NOMO-1 (cell line): ENCODE data around the gene RAB3IP.

Experiments
- DNase-seq, 2 experiments: peaks; one replicate each; lab custom pipeline; 2025; ENCODE audit not compliant: unreplicated experiment in 2 of 2; lab: John Stamatoyannopoulos, UW

Gene RAB3IP, protein sequence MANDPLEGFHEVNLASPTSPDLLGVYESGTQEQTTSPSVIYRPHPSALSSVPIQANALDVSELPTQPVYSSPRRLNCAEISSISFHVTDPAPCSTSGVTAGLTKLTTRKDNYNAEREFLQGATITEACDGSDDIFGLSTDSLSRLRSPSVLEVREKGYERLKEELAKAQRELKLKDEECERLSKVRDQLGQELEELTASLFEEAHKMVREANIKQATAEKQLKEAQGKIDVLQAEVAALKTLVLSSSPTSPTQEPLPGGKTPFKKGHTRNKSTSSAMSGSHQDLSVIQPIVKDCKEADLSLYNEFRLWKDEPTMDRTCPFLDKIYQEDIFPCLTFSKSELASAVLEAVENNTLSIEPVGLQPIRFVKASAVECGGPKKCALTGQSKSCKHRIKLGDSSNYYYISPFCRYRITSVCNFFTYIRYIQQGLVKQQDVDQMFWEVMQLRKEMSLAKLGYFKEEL

DNA sequence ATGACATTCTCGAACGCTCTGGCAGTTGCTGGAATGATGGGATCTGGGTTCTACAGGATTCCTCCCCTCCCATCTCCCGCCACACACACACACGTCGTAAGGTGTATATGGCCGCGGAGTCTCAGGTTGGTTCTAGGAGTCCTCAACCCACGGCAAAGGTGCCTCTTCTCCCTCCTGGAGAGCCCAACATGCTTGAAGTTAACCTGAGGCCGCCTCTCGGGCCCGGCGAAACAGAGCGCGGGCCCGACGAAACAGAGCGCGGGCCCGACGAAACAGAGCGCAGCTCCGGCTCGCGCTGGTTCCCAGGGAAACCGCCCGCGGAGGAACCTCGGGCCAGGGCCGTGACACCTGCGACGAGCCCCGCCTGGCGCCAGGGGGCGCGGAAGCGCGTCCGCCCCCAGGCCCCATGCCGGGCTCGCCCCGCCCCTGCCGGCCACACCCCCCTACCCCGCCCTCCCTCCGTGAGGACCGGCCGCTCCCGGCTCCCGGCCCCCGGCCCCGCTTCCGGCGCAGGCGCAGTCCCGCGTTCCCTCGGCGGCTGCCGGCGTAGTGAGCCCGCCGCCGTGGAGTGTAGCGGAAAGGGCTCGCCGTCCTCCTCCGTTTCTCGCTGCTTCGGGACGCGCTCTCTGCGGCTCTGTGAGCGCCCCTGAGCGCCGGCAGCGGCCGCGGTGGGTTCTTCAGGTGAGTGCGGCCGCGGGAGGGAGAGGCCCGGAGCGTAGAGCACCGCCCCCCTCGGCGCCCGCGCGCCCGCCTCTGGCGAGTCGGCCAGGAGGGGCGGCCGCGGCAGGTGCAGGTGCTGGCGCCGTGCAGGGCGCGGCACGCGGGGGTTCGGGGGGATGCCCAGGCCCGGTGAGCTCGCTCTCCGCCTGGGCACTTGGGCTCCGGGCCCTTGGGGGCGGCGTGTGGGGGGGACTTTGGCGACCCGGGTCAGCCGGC, at the start of gene RAB3IP:
Gene RAB3IP, plus strand, starts transcription at position 510 of the 936 bp plus-strand sequence. CDS start 16,549 bp downstream, outside the sequence.
- DNase-seq = peak; percentile 72 to 85

DNA sequence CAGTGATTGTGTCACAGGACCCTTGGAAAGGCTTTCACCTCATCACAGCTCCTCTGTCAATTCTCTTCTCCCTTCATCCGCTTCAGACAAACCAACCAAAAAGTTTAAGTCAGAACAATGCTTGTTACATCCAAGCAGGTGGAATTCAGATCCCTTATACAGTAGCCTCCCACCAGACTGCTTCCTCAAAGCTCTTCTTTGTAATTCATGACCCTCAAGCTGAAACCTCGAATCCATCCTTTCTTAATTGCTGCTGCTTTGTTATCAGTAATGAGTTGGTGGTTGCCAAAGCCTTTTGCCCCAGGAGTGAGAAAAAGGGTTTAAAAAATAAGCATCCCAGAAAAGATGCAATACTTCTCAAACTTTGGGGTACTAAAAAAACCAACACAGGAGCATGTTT, 49.0 kb upstream of the RAB3IP start:
- no peak for DNase-seq

DNA sequence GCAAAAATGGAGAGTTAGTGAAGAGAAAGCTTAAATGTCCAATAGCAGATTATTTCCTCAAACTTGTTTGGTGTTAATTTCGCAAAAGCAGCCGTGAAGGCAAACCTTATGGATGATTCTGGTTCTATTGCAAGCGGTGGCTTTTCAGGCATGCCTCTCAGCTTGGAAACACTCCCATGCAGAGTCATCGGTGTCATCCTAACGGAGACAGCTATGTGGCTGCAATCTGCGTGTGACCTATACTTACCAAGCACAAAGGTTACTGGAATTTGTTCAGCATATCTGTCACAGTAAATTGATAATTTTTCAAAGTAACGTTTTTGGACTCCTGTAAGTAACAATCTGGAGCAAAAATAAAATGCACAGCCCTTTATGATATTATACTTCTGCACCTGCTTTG, 44.5 kb upstream of the RAB3IP start:
- DNase-seq = no peak

DNA sequence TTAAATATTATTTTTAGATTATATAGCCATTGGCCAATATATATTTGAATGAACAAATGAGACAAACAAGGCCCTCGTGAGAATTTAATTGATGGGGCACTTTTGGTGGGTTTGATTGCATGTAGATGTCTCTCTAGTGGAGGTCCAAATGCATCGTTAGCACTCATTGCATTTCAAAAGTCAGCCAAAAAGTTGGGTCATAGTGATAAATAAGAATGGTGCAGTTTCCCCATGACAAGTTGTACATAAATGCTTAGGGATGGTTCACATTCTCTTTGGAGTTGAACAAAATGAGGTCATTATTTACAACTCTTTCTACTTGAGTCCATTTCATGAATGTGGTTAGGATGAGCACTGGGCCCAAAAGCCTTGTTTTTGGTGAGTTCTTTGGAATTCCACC, 40.6 kb upstream of the RAB3IP start:
- DNase-seq = no peak

DNA sequence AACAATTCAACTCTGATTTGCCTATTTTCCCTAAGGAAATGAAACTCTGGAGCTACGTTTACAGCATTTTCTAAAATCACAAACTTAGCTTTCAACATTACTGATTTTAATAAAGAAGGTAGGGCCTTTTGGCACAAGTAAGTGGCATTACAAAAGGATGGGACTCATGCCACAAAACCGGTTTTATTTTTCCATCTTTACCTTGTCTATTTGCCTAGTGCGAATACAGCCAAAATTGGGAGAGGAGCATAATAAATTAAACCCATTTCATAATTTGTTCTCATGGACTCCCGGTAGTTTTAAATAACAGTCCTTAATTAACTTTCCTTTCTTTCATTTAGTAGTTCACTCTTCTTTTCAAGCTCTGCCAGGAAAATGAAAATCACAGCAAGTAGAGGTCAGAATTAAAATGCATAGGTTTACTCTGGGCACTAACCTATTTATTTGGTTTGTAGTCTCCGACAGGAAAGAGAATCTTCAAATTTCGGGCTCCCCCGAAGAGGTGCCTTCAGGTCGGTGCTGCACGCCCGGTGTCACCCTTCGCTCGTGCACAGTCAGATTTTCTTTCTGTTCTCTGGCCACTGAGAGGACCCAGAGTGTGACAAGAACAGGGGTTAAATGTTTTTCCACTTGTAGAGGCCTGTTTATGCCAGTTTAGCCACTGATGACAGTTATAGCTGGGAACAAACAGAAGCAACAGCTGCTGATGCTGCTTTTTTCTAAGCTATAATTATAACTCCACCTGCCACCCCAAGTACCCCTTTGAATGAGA, 39.7 kb upstream of the RAB3IP start, which contains the start of gene BEST3:
Gene BEST3, minus strand, starts transcription at position 535 of the 772 bp plus-strand sequence. CDS start 1,505 bp downstream, outside the sequence.
- DNase-seq = no peak

DNA sequence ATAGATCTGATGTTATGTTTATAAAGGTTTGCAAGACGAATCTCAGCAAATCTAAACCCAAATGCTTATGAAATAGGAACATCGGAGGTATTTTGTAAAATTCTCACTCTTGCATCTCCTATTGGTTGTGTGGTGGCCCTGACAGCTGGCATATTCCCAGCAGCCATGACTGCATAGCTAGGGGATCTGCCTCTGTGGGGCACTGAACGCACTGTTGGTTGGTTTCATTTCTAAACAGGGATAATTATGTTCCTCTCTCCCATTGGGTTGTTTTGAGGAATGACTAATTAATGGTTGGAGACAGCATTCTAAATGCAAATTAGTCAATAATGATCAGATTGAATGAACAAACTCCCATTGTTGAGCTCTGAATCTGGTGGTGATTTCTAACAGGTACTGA, 36.8 kb upstream of the RAB3IP start:
- DNase-seq = no peak

DNA sequence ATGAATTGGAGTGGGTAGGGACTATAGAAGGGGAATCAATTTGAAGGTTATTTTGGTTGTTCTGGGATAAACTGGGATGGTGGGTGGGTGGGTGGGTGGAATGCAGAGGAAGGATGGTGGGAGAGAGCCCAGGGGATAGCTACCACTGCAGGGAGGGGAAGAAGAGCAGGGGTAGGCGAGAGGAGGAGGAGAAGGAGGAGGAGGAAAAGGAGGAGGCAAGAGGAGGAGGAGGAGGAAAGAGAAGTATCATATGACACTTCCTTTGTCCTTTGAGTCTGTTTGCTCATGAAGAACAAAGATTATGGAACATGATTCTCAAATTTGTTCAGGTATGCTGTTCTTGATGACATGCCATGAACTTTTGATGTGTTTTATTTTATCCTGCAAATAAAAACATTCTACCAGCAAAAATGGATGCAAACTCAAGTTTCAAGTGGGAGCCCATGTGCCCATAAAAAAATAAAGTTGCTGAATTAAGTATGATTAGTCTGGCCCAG, 35.5 kb upstream of the RAB3IP start:
- DNase-seq = no peak

DNA sequence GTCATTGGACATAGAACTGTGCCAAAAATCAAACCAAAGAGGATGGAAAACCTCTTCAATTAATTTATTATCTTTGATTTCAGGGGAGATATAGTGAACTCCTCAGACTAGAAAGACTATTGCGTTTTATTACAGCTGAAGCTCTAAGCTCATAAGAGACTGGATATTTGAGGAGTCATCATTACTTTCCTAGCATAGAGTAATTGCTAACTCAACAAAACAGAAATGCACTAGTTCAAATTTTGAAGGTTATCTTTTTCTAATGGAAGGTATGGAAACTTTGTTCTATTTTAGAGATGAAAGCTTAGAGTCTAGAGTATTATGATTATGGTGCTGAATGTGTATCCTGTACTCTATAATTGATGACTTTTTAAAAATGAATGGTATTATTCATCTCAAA, 34.3 kb upstream of the RAB3IP start:
- no peak for DNase-seq

DNA sequence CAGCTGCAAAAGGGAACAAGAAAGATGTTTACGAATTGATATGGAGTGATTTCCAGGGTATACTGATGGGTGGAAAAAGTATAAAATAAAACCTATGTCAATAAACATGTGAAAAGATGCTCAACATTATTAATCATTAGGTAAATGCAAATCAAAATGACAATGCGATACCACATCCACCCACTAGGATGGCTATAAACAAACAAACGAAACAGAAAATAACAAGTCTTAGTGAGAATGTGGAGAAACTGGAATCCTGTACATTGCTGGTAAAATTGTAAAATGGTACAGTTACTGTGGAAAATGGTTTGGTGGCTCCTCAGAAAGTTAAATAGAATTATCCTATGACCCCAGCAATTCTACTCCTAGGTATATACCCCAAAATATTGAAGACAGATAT, 30.0 kb upstream of the RAB3IP start:
- no peak for DNase-seq

DNA sequence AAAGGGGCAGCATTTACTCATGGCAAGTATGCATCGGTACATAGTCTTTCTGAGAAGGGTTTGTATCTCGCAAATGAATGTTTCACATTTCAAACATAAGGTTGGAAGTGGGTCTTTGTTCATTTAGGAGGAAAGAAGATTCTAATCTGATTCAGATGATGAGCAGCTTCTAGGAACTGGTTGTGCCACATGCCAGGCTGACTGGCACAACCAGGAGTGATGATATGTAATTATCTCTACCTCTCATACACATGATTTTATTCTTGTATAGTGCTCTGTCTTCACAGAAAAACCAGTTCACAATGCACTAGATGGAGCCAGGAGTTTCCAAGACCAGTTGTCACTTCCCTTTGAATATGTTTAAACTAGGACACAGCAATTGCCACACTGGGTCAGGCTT, 25.8 kb upstream of the RAB3IP start:
- no peak for DNase-seq

DNA sequence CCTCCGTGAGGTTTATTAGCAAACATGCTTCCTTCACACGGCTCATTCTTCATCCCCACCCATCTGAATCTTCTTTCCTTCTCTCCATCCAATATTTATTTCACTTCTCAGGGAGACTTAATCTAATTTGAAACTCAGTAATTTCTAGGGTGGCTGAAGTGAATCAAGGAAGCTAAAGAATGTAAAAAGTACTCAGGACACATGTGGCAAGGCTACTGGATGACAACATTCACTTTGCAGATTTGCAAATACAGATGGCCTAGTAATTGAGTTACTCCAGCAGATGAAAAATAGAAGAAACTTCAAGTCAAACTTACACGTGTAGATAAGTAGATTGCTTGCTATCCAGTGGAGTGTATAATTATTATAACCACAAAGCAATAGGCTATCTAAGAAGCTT, 24.1 kb upstream of the RAB3IP start:
- DNase-seq = no peak

DNA sequence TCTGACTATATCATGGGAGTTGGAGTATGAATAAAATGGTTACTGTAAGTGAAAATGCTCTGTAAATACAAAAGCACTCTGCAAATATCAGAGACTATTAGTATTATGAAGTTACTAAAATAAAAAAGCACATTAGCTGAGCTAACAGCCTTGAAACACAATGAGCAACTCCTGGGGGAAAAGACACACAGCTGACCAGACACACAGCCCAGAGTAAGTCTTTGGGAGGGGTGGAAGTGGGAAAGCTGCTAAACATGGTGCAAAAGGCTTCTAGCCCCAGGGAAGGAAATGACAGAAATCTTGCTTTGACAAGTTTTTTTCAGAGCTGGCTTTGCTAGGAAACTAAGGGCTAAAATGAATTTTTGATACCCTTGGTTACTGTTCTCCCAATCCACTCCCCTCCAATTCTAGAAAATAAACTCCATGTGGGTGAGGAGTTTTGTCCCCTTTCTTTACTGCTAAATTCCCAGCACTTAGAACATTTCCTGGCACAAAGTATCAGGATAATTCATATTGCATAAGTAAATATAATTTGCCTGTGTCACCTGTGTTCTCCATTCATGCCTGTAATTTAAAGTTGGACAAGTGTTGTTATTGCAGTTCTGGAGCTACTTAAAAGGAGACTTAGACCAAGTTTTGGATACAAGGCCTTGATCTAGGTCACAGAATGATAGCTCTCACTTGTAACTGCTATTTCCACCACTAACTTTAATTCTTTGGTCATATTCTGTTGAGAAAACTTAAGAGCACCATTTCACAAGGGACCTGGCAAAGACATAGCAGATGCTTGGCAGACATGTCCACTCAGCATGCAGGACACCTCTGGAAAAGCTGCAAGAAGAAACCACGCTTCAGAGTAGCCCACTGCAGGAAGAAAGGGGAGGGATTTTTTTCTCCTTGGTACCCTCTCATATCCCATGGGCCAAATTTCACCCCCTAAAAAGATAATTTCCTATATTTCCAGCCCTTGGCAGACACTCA, 19.0 kb upstream of the RAB3IP start:
- DNase-seq = no peak

DNA sequence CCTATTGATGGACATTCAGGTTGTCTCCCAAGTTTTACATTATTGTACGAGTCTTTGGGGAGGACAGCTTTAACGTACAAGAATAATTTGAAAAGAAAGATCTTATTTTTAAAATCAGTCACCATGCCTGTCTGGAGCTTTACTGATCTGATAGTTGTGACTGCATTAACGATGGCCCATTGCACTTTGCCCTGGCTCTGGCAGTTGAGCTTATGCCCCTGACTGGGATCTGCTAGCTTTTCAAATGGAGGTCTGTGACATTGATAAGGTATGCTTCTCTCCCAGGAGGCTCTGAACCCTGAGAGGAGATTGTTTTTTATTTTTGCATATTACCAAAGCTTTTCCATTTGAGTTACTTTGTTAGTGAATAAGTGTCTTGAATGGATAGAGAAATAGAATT, 17.9 kb upstream of the RAB3IP start:
- no peak for DNase-seq

DNA sequence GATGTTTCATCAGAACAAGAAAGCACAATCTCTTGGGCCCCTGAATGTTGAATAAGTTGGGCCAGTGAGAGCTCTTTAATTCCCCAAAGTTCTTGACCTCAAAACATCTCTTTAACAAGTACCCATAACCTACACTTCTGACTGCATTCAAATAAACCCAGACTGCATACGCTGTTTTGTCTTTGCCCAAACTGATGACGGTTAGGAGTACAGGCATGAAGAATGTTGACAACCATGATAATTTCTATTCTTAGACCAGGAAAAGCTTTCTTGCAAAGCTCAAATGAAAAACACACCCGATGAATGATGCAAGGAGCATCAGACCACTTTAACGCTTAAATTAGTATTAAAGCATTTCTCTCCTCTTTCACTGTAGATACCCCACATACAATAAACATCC, 11.7 kb upstream of the RAB3IP start:
- DNase-seq = no peak

DNA sequence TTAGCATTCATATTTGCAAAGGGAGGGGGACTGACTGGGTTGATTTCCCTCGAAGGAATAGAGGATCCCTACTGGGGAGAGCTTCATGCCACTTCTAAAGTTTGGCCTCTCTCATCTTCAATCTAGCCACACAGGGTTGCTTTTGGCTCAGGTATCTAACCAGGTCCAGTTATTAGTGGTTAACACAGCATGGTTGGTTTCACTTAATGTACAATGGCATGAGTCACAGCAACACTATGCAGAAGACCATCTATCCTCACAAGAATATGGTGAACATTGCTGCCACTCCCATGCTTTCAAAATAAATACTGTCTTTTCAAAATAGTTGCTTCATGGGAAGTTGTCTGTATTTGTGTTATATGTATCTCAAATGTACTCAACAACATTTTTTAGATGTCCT, 6.6 kb upstream of the RAB3IP start:
- no peak for DNase-seq

DNA sequence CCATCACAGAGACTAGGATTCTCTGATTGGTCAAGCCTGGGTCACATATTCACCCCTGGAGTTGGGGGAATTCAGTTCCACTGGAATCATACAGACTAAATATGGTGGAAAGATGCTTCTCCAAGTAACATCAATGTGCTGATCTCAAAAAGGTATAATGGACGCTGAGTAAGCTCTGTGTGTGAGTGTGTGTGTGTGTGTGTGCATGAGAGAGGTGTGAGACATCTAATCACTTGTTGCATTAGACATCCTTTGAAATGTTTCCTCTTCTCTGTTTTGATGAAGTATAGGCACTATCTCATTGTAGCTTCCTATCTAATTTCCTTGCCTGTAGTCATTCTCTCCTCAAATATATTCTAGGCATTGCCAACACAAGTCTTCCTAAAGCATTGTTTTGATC, 5.0 kb upstream of the RAB3IP start:
- no peak for DNase-seq

DNA sequence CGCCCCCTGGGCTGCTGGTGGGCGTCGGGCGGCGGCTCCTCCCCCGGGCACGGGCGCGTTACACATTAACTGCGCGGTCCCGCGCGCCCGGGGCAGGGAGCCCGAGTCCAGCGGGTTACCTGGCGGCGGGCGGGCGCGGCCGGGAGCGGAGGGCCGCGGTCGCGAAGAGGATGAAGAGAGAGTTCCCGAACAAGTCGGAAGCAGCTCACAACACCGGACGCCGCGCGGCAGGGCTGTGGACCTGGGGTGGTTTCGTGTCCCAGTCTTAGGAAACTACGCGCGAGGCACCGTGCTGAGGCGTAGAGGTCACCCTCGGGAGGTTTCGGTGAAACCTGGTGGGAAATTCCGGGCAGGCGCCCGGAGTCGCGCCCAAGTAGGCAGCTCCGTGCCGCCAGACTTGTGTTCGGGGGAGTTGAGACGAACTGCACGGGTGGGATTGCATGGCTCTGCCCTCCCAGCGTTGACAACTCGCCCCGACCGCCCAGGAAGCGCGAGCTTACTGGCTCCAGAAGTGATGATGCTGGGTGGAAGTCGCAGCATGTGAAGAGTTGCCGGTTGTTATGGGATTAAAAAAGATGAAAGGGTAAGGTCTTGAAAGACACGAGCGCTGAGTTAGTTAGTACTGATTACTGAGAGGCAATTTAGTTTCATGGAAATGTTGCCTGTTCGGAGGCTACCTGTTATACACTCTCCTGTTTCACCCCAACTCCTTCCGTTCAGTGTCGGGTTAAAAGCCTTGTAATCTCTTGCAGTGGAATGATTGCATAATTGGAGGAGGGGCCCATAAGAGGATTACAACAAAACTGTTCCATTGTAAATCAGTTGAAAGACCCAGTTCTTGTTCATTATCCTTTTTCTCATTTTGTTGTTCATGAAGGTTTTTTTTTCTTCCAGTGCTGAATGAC, 879 bp downstream of the RAB3IP start:
- peak; percentile 62 to 78 for DNase-seq

DNA sequence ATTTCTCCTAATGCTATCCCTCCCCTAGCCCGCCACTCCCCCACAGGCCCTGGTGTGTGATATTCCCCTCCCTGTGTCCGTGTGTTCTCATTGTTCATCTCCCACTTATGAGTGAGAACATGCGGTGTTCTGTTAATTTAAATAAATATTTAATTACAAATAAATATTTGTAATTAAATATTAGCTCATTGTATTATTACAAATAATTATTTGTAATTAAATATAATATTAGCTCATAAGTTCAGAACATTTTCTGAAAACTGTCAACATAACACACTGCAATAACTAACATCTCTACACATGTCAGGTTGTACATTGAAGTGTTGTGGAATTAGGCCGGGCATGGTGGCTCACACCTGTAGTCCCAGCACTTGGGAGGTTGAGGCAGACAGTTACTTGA, 5.4 kb downstream of the RAB3IP start:
- no peak for DNase-seq
